HG03378 (cell line): Measurements from ENCODE around the gene SMIM29.

ENCODE experiments used
- ATAC-seq: cut with Tn5 transposase; IDR thresholded peaks from one replicate; pipeline ENCODE4 v1.9.1; 2021; ENCODE audit warnings: mild to moderate bottlenecking, moderate library complexity; ENCODE audit not compliant: unreplicated experiment

The SMIM29 gene

GRCh38 chr6:34227761-34228421 lies 20.9 kb downstream of the SMIM29 start:
- no peak for ATAC-seq

GRCh38 chr6:34226731-34227586 lies 21.8 kb downstream of the SMIM29 start:
- ATAC-seq: no peak

GRCh38 chr6:34226066-34226465 lies 22.7 kb downstream of the SMIM29 start:
- ATAC-seq: no peak

GRCh38 chr6:34225551-34225950 lies 23.3 kb downstream of the SMIM29 start:
- ATAC-seq: no peak

- peak; percentile 87 for ATAC-seq
Observed at GRCh38 chr6:34223956-34224940, 24.6 kb downstream of the SMIM29 start.

- no peak for ATAC-seq
Observed at GRCh38 chr6:34223381-34223955, 25.3 kb downstream of the SMIM29 start.

- ATAC-seq: no peak
Observed at GRCh38 chr6:34218691-34219090, 30.1 kb downstream of the SMIM29 start.

- no peak for ATAC-seq
Observed at GRCh38 chr6:34213772-34214171, 35.0 kb downstream of the SMIM29 start.

- no peak for ATAC-seq
Observed at GRCh38 chr6:34207695-34208443, 40.9 kb downstream of the SMIM29 start.

- no peak for ATAC-seq
Observed at GRCh38 chr6:34206726-34207125, 42.1 kb downstream of the SMIM29 start.

GRCh38 chr6:34205916-34206315 lies 42.9 kb downstream of the SMIM29 start:
- no peak for ATAC-seq

GRCh38 chr6:34205466-34205865 lies 43.3 kb downstream of the SMIM29 start:
- no peak for ATAC-seq

- ATAC-seq: no peak
Observed at GRCh38 chr6:34204693-34205092, 44.1 kb downstream of the SMIM29 start.

- no peak for ATAC-seq
Observed at GRCh38 chr6:34202329-34203201, 46.2 kb downstream of the SMIM29 start.

- ATAC-seq: no peak
Observed at GRCh38 chr6:34201455-34202107, 47.2 kb downstream of the SMIM29 start.

- no peak for ATAC-seq
Observed at GRCh38 chr6:34200340-34200971, 48.4 kb downstream of the SMIM29 start.

- no peak for ATAC-seq
Observed at GRCh38 chr6:34196833-34197195, 52.0 kb downstream of the SMIM29 start.
